HUES6 (cell line): ENCODE results near the gene TMEM178B.
"Not testable (repeated sequence)": the region's sequence is repeated elsewhere in the genome, so short reads cannot be mapped to it uniquely, and the experiment has no call there.

Experiments
- H3K27ac ChIP-seq: 2 replicates; pipeline ENCODE4 v1.7.0; 2013; ENCODE audit warnings: low read depth, mild to moderate bottlenecking, low read length, inconsistent platforms
- H3K27me3 ChIP-seq: 2 replicates; pipeline ENCODE4 v1.6.1; 2013; ENCODE audit warnings: low read length; ENCODE audit not compliant: control insufficient read depth, insufficient read depth
- H3K36me3 ChIP-seq: 2 replicates; pipeline ENCODE4 v1.6.1; 2013; ENCODE audit warnings: low read length; ENCODE audit not compliant: control insufficient read depth, insufficient read depth
- H3K4me1 ChIP-seq: 2 replicates; pipeline ENCODE4 v1.6.1; 2013; ENCODE audit warnings: low read length; ENCODE audit not compliant: control insufficient read depth, insufficient read depth
- H3K4me3 ChIP-seq: 2 replicates; pipeline ENCODE4 v1.5.1; 2013; ENCODE audit warnings: low read depth, low read length
- H3K9ac ChIP-seq: one replicate; pipeline ENCODE4 v1.6.1; 2013; ENCODE audit warnings: mild to moderate bottlenecking, low read length
- H3K9me3 ChIP-seq: 2 replicates; pipeline ENCODE4 v1.6.1; 2013; ENCODE audit warnings: low read depth, low read length; ENCODE audit not compliant: control insufficient read depth, insufficient read depth

The TMEM178B gene

GRCh38 chr7:141390339-141390738, 316.5 kb downstream of the TMEM178B start:
- H3K9ac ChIP-seq: no peak overlapping the region
- H3K36me3 ChIP-seq: no peaks in the 10 kb centered on the region
- H3K9me3 ChIP-seq: no peaks in the 10 kb centered on the region
- no peaks in the 10 kb centered on the region for H3K4me1 ChIP-seq
- no peak overlapping the region for H3K27ac ChIP-seq
- H3K4me3 ChIP-seq: no peak overlapping the region
- H3K27me3 ChIP-seq: no peaks in the 10 kb centered on the region

- H3K27me3 ChIP-seq: no peaks in the 10 kb centered on the region
- no peak overlapping the region for H3K4me3 ChIP-seq
- H3K4me1 ChIP-seq: no peaks in the 10 kb centered on the region
- H3K27ac ChIP-seq: no peak overlapping the region
- H3K9me3 ChIP-seq: no peaks in the 10 kb centered on the region
- H3K9ac ChIP-seq: no peak overlapping the region
- no peaks in the 10 kb centered on the region for H3K36me3 ChIP-seq
Measured at GRCh38 chr7:141393056-141393455, 319.2 kb downstream of the TMEM178B start.

- no peaks in the 10 kb centered on the region for H3K27me3 ChIP-seq
- H3K36me3 ChIP-seq: no peaks in the 10 kb centered on the region
- no peak overlapping the region for H3K27ac ChIP-seq
- H3K9me3 ChIP-seq: no peaks in the 10 kb centered on the region
- no peak overlapping the region for H3K9ac ChIP-seq
- H3K4me1 ChIP-seq: no peaks in the 10 kb centered on the region
- no peak overlapping the region for H3K4me3 ChIP-seq
Measured at GRCh38 chr7:141397236-141398163, 323.6 kb downstream of the TMEM178B start.

- Histone ChIP-seq H3K9me3 (no peaks in the 10 kb centered on the region), H3K27me3 (no peaks in the 10 kb centered on the region), H3K4me3 (no peak overlapping the region), H3K27ac (no peak overlapping the region), H3K36me3 (no peaks in the 10 kb centered on the region), H3K9ac (no peak overlapping the region), H3K4me1 (no peaks in the 10 kb centered on the region)
Measured at GRCh38 chr7:141400356-141400755, 326.5 kb downstream of the TMEM178B start.

- Histone ChIP-seq H3K9me3 (no peaks in the 10 kb centered on the region), H3K4me3 (no peak overlapping the region), H3K27me3 (no peaks in the 10 kb centered on the region), H3K9ac (no peak overlapping the region), H3K27ac (no peak overlapping the region), H3K36me3 (no peaks in the 10 kb centered on the region), H3K4me1 (no peaks in the 10 kb centered on the region)
Measured at GRCh38 chr7:141402277-141402996, 328.6 kb downstream of the TMEM178B start.

GRCh38 chr7:141403846-141404245, 330.0 kb downstream of the TMEM178B start:
- not testable (repeated sequence) for H3K4me3 ChIP-seq, H3K9ac ChIP-seq, H3K4me1 ChIP-seq, H3K36me3 ChIP-seq, H3K27ac ChIP-seq, H3K27me3 ChIP-seq, H3K9me3 ChIP-seq

GRCh38 chr7:141406347-141406746, 332.5 kb downstream of the TMEM178B start:
- H3K27ac ChIP-seq: no peak overlapping the region
- peaks cover 23% of the 10 kb centered on the region for H3K4me1 ChIP-seq
- H3K9me3 ChIP-seq: no peaks in the 10 kb centered on the region
- no peaks in the 10 kb centered on the region for H3K27me3 ChIP-seq
- no peaks in the 10 kb centered on the region for H3K36me3 ChIP-seq
- H3K4me3 ChIP-seq: no peak overlapping the region
- H3K9ac ChIP-seq: no peak overlapping the region

GRCh38 chr7:141407893-141408292, 334.0 kb downstream of the TMEM178B start:
- Histone ChIP-seq H3K27me3 (no peaks in the 10 kb centered on the region), H3K36me3 (no peaks in the 10 kb centered on the region)

GRCh38 chr7:141408440-141408839, 334.6 kb downstream of the TMEM178B start:
- H3K36me3 ChIP-seq: no peaks in the 10 kb centered on the region
- H3K9ac ChIP-seq: no peak overlapping the region
- no peaks in the 10 kb centered on the region for H3K9me3 ChIP-seq
- H3K4me3 ChIP-seq: no peak overlapping the region
- no peaks in the 10 kb centered on the region for H3K27me3 ChIP-seq
- H3K27ac ChIP-seq: no peak overlapping the region
- peaks cover 25% of the 10 kb centered on the region for H3K4me1 ChIP-seq

More at GRCh38 chr7:141407893-141408292, 334.0 kb downstream of the TMEM178B start:
- Histone ChIP-seq H3K27ac (no peak overlapping the region), H3K9ac (no peak overlapping the region), H3K4me1 (peaks cover 25% of the 10 kb centered on the region), H3K4me3 (no peak overlapping the region), H3K9me3 (no peaks in the 10 kb centered on the region)

- Histone ChIP-seq H3K9ac (no peak overlapping the region), H3K27ac (no peak overlapping the region), H3K36me3 (no peaks in the 10 kb centered on the region), H3K9me3 (no peaks in the 10 kb centered on the region), H3K27me3 (no peaks in the 10 kb centered on the region), H3K4me1 (peaks cover 25% of the 10 kb centered on the region), H3K4me3 (no peak overlapping the region)
Measured at GRCh38 chr7:141409219-141409618, 335.4 kb downstream of the TMEM178B start.

- H3K9ac ChIP-seq: no peak overlapping the region
- H3K4me1 ChIP-seq: peaks cover 25% of the 10 kb centered on the region
- H3K27ac ChIP-seq: no peak overlapping the region
- H3K36me3 ChIP-seq: no peaks in the 10 kb centered on the region
- H3K27me3 ChIP-seq: no peaks in the 10 kb centered on the region
- no peaks in the 10 kb centered on the region for H3K9me3 ChIP-seq
- no peak overlapping the region for H3K4me3 ChIP-seq
Measured at GRCh38 chr7:141409801-141410329, 336.0 kb downstream of the TMEM178B start.
